ENCODE measurements around the gene PLOD2. TPM values are rescaled to one million over a fixed set of nuclear protein-coding genes. Genes with fewer than 3 reads are reported as not detected.

PLOD2 gene
- total RNA-seq, 6 experiments from 2014 or later: 181 to 358 (median 200) TPM

DNA sequence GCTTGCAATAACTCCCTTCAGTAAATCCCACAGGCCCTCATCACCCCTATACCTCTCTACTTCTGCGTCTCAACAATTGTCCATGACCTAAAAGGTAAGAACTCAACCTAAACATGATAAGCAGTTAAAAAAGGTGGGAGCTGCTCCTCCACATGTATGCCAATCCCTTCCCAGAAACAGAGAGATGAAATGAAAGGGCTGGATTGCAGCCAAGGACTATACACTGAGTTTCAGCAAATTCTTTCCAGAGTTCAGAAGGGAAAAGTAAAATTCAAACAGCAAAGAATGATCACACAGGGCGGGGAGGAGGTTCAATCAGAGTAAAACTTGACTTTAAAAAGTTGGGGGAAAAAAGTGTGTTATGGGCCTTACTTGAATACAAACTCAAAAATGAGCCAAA, 27.5 kb downstream of the PLOD2 start:
- Mint-ChIP-seq H3K9me3 (no peaks in the 10 kb centered on the region; the same call in 1 of the 2 replicates), H3K36me3 (ENCODE audit: low read depth) (peaks cover 26% of the 10 kb centered on the region), H3K27ac (peak overlapping the region; percentile 50), H3K27me3 (ENCODE audit: insufficient read depth) (no peaks in the 10 kb centered on the region; the same call in 1 of the 2 replicates), H3K4me1 (ENCODE audit: low read depth) (peaks cover 61% of the 10 kb centered on the region), H3K4me3 (peak overlapping the region; percentile 25)
- no peak for DNase-seq
- TF ChIP-seq, protein P1, sequence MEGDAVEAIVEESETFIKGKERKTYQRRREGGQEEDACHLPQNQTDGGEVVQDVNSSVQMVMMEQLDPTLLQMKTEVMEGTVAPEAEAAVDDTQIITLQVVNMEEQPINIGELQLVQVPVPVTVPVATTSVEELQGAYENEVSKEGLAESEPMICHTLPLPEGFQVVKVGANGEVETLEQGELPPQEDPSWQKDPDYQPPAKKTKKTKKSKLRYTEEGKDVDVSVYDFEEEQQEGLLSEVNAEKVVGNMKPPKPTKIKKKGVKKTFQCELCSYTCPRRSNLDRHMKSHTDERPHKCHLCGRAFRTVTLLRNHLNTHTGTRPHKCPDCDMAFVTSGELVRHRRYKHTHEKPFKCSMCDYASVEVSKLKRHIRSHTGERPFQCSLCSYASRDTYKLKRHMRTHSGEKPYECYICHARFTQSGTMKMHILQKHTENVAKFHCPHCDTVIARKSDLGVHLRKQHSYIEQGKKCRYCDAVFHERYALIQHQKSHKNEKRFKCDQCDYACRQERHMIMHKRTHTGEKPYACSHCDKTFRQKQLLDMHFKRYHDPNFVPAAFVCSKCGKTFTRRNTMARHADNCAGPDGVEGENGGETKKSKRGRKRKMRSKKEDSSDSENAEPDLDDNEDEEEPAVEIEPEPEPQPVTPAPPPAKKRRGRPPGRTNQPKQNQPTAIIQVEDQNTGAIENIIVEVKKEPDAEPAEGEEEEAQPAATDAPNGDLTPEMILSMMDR (IDR thresholded peaks at IDR 0.05): no peak

DNA sequence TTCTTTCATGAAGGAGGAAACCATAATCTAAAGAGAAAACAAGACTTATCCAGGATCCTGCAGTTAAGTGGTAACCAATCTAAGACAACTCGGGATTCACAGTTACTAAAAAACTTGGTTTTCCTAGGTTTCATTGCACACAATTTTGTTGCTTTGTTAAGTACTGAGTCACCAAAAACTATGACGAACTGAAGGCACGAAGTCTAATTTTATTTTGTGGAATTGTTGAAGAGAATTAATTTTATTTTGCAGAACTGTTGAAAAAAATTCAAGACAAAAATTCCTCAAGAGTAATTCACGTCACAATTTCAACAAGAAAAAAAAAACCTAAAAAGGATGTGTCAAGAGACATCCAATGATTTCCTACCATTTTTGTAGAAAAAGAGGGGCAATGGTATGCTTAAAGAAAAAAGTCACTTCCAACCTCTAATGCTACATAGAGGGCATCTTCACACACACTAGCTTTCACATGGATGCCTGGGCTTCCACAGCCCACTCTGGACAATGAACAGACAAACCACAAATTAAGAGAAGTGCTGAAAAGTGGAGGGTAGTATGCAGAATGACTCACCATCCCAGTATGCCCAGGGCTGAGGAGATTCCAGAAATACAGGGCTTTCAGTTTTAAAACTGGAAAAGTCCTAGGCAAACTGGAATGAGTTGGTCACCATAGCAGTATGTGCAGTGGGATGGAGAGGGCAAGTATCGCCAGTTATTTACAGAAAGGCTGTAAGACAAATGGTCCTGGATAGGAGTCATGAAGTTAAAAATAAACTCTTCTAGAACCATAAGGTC, 29.2 kb downstream of the PLOD2 start:
- TF ChIP-seq, protein P1 (IDR thresholded peaks at IDR 0.05): no peak
- peaks cover 61% of the 10 kb centered on the region for H3K4me1 Mint-ChIP-seq (ENCODE audit: low read depth)
- H3K27me3 Mint-ChIP-seq (ENCODE audit: insufficient read depth): no peaks in the 10 kb centered on the region; the same call in 1 of the 2 replicates
- H3K9me3 Mint-ChIP-seq: peaks cover 6% of the 10 kb centered on the region
- peak overlapping the region; percentile 63 for H3K4me3 Mint-ChIP-seq
- peak overlapping the region; percentile 90 for H3K27ac Mint-ChIP-seq
- peaks cover 41% of the 10 kb centered on the region for H3K36me3 Mint-ChIP-seq (ENCODE audit: low read depth)
- peak; percentile 92 for DNase-seq

DNA sequence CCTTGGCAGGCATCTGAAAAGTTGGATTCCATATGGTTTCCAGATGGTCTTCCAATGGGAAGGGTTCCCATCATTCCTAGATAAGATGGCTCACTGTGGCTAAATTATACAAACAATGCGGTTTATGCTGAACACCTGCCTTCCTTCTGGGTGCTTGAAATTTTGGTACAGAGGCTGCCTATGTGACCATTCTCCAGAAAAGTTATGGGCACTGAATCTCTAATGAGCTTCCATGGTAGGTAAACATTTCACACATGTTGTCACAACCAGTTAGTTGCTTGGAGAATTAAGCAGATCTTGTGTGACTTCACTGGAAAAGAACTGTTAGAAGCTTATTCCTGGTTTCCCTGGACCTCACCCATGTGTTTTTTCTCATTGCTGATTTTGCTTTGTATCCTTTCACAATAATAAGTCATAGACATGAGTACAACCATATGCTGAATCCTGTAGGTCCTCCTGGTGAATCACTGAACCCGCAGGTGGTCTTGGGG, 30.1 kb downstream of the PLOD2 start:
- TF ChIP-seq, protein P1 (IDR thresholded peaks at IDR 0.05): no peak
- no peaks in the 10 kb centered on the region; the same call in none of the 2 replicates for H3K27me3 Mint-ChIP-seq (ENCODE audit: insufficient read depth)
- no peak for DNase-seq
- peaks cover 68% of the 10 kb centered on the region for H3K4me1 Mint-ChIP-seq (ENCODE audit: low read depth)
- H3K4me3 Mint-ChIP-seq: peak overlapping the region; percentile 63
- peak overlapping the region; percentile 90 for H3K27ac Mint-ChIP-seq
- peaks cover 49% of the 10 kb centered on the region for H3K36me3 Mint-ChIP-seq (ENCODE audit: low read depth)
- peaks cover 13% of the 10 kb centered on the region for H3K9me3 Mint-ChIP-seq

DNA sequence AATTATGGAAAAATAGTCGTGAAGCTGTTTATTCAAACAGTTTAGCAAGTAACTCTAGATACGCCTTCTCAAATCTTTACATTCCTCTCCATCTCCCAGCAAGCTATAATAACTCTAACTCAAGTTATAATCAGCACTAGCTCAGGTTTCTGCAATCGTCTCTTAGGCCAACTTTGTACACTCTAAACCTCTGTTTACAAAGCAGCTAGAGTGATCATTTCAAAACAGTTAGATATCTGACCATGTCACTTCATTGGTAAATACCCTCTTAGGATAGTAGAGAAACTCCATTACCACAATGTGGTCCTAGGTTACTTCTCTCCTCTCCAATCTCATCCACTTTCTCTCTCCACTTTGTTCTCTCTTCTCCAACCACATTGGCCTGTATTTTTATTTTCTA, 31.2 kb downstream of the PLOD2 start:
- no peak for DNase-seq
- peak overlapping the region; percentile 90 for H3K27ac Mint-ChIP-seq
- TF ChIP-seq, protein P1 (IDR thresholded peaks at IDR 0.05): no peak

DNA sequence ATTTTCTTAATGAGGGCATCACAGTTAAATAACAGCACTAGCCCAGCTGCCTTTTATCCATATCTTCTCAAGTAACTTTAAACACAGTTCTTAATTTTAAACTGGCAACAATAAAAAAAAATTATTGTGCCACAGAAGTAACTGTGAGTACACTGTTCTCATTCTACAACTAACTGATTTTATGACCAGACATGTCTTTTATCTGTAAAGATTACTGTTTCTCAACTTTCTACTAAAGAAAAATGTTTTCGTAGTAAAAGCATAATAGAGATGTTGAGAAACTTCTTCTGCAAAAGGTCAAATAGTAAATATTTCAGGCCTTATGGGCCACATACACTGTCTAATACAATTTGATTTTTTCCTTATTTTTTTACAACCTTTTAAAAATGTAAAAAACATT, 32.0 kb downstream of the PLOD2 start:
- H3K36me3 Mint-ChIP-seq (ENCODE audit: low read depth): peaks cover 64% of the 10 kb centered on the region
- no peak for DNase-seq
- peaks cover 13% of the 10 kb centered on the region for H3K9me3 Mint-ChIP-seq
- H3K4me1 Mint-ChIP-seq (ENCODE audit: low read depth): peaks cover 66% of the 10 kb centered on the region
- H3K4me3 Mint-ChIP-seq: no peak overlapping the region
- H3K27me3 Mint-ChIP-seq (ENCODE audit: insufficient read depth): no peaks in the 10 kb centered on the region; the same call in 1 of the 2 replicates
- TF ChIP-seq, protein P1 (IDR thresholded peaks at IDR 0.05): no peak
- no peak overlapping the region for H3K27ac Mint-ChIP-seq

More for the DNA sequence above, 31.2 kb downstream of the PLOD2 start:
- peaks cover 66% of the 10 kb centered on the region for H3K4me1 Mint-ChIP-seq (ENCODE audit: low read depth)
- H3K36me3 Mint-ChIP-seq (ENCODE audit: low read depth): peaks cover 56% of the 10 kb centered on the region
- H3K9me3 Mint-ChIP-seq: peaks cover 13% of the 10 kb centered on the region
- no peak overlapping the region for H3K4me3 Mint-ChIP-seq
- H3K27me3 Mint-ChIP-seq (ENCODE audit: insufficient read depth): no peaks in the 10 kb centered on the region; the same call in none of the 2 replicates
